Activated effector memory CD4-positive, alpha-beta T cell treated with anti-CD3 and anti-CD28 coated beads, Interleukin-2, amount 50 U/mL, for 16 hours (primary cell): Measurements from ENCODE around the gene OR2T3.
"Not testable (repeated sequence)": the region's sequence is repeated elsewhere in the genome, so short reads cannot be mapped to it uniquely, and the experiment has no call there.

Experiments
- DNase-seq: peaks from one replicate; pipeline ENCODE4 v3.0.0-alpha.2; 2020

OR2T3 gene

GRCh38 chr1:248472111-248472510, 1.0 kb upstream of the OR2T3 start:
- DNase-seq, result not testable (repeated sequence)

DNA sequence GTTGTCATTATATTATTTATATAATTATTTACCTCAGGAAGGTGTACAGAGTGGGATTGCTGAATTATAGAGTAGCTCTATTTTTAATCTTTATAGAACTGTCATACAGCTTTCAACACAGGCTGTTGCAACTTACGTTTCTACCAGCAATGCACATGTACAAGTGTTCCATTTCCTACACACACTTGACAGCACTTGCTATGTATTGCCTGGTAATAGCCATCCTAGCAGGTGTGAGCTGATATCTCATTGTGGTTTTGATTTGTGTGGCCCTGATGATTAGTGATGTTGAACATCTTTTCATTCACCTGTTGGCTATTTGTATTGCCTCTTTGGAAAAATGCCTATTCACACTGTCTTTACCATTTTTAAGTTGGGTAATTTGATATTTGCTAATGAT, 2.5 kb downstream of the OR2T3 start:
- not testable (repeated sequence) for DNase-seq

DNA sequence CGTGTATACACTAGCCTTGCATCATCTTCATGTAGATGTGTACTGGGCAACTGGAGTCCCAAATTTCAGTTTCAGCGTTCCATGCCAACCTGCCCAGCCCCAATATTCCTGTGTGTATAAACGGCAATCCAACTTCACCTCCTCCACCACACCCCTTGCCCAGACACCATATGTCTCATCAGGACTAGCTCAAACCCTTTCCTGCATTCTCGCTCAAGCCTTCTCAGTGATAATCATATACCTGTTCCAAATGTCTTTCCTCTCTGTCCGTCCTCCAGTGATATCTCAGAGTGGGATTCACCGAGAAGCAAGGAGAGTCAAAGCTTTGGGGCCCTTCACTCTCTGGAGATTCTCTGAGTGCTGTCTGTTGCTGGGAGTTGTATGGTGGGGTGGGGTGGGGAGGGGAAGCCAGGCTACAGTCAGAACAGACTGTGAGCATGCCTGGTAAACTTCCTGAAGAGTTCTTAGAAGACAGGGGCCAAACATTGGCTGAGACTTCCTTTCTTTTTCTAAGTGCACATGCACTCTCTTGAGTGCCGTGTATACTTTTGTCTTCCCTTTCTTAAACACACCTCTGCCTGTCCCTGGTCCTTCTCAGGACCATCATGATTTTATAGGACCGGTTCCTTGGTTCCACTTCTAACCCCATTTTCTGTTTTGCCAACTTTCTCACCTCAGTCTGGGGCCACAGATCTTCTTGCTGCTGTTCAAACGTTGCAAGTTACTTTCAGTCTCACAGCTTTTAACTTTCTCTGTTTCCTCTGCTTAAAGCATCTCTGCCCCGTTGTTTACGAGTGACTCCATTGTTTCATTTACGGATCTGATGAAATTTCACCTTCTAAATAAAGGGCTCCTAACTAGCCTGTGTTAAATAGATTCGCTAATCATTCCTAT, 8.8 kb downstream of the OR2T3 start:
- DNase-seq, result not testable (repeated sequence)

DNA sequence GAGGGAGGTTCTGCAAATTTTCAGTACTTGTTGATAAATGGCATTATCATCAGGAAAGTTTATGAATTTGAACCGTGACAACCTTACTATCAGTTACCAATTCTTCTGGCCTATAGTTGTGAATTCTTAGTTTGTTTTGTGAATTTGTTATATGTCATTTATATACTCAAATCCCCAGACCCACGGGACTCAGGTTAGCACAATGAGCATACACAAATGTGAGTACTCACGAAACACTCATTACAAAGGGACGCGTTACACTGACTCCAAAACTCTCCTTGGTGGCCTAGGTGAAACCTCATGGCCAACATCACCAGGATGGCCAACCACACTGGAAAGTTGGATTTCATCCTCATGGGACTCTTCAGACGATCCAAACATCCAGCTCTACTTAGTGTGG, 15.1 kb downstream of the OR2T3 start, which contains the start of gene OR2T5:
Gene OR2T5, plus strand, starts transcription at position 301 of the 400 bp plus-strand sequence. Its CDS starts 0 bp downstream, at position 301.
- not testable (repeated sequence) for DNase-seq

GRCh38 chr1:248496661-248497060, 23.5 kb downstream of the OR2T3 start:
- not testable (repeated sequence) for DNase-seq

GRCh38 chr1:248500305-248501035, 27.3 kb downstream of the OR2T3 start:
- DNase-seq, result not testable (repeated sequence)

GRCh38 chr1:248507773-248508172, 34.6 kb downstream of the OR2T3 start, which contains the start of gene OR2G6:
OR2G6 (plus strand) TSS chr1:248508073; CDS start chr1:248521647, 13,574 bp downstream.
- DNase-seq, result not testable (repeated sequence)

- not testable (repeated sequence) for DNase-seq
Measured at GRCh38 chr1:248510217-248510616, 37.1 kb downstream of the OR2T3 start.

DNA sequence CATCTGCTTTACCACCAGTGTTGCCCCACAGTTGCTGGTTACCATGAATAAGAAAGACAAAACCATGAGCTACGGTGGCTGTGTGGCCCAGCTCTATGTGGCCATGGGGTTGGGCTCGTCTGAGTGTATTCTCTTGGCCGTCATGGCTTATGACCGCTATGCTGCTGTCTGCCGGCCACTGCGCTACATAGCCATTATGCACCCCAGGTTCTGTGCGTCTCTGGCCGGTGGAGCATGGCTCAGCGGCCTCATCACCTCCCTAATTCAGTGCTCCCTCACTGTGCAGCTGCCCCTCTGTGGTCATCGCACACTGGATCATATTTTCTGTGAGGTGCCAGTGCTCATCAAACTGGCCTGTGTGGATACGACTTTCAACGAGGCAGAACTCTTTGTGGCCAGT, 48.7 kb downstream of the OR2T3 start:
- DNase-seq, result no peak
